ENCODE measurements around the gene HMGCS1.

- no peak for TF ChIP-seq NR3C1 (CRISPR knock-in tag; IDR thresholded peaks at IDR 0.05)
- no peak for TF ChIP-seq SAP130 (CRISPR knock-in tag; IDR thresholded peaks at IDR 0.05; ENCODE audit: low read depth)
- no peak for TF ChIP-seq ZNF672 (CRISPR knock-in tag; IDR thresholded peaks at IDR 0.05)
- TF ChIP-seq ZSCAN5A (CRISPR knock-in tag; IDR thresholded peaks at IDR 0.05; ENCODE audit: borderline replicate concordance): no peak
- TF ChIP-seq MBD4 (IDR thresholded peaks at IDR 0.05; ENCODE audit: borderline replicate concordance, low read length): no peak
- no peak for TF ChIP-seq SMC3 (IDR thresholded peaks at IDR 0.05; ENCODE audit: low read length)
- TF ChIP-seq, protein P1, sequence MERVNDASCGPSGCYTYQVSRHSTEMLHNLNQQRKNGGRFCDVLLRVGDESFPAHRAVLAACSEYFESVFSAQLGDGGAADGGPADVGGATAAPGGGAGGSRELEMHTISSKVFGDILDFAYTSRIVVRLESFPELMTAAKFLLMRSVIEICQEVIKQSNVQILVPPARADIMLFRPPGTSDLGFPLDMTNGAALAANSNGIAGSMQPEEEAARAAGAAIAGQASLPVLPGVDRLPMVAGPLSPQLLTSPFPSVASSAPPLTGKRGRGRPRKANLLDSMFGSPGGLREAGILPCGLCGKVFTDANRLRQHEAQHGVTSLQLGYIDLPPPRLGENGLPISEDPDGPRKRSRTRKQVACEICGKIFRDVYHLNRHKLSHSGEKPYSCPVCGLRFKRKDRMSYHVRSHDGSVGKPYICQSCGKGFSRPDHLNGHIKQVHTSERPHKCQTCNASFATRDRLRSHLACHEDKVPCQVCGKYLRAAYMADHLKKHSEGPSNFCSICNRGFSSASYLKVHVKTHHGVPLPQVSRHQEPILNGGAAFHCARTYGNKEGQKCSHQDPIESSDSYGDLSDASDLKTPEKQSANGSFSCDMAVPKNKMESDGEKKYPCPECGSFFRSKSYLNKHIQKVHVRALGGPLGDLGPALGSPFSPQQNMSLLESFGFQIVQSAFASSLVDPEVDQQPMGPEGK (CRISPR knock-in tag; IDR thresholded peaks at IDR 0.05): no peak
Measured at GRCh38 chr5:43301653-43302091, 11.5 kb downstream of the HMGCS1 start.
